ENCODE data around the gene SRRT. TPM values are rescaled to one million over a fixed set of nuclear protein-coding genes. Genes with fewer than 3 reads are reported as not detected.
A peak's percentile ranks its signal among the peaks of the same experiment; 100 is the strongest.

SRRT gene
- total RNA-seq, 6 experiments from 2014 or later: 22.4 to 65.7 (median 49.1) TPM

- Histone ChIP-seq H3K36me3 (no peaks in the 10 kb centered on the region), H3K27me3 (no peaks in the 10 kb centered on the region), H3K4me1 (peaks cover 0 to 28% (median 3%) of the 10 kb centered on the region in 4 donors), H3K4me3 (peak overlapping the region; percentile 32 to 48 (median 43)), H3K27ac (peak overlapping the region in 2 of 3 donors; percentile 40 to 60), H3K9me3 (no peaks in the 10 kb centered on the region)
- ATAC-seq (peak; percentile 32 to 56 (median 43)), DNase-seq (peak; percentile 62 to 80 (median 64))
- intact Hi-C loops (cut with DNase I): loop anchor here in 1 of 2 donors (5.0 kb wide), 1 partner anchor 180 kb away; no protein-coding TSS in a partner anchor
- TF ChIP-seq POLR2A (IDR thresholded peaks at IDR 0.05) (no peak), CTCF (IDR thresholded peaks at IDR 0.05) (peak; percentile 74 to 89 (median 79))
- WGBS (ENCODE audit: insufficient coverage, low coverage, low lambda C conversion rate, missing lambda C conversion rate): 2% methylated on average over 5 of the region's 95 CpGs
Measured at GRCh38 chr7:100896732-100897608, 22.1 kb downstream of the SRRT start.

GRCh38 chr7:100897772-100898454 lies 23.0 kb downstream of the SRRT start:
- DNase-seq (no peak), ATAC-seq (peak in 1 of 4 donors; percentile 4)
- intact Hi-C loops (cut with DNase I): loop anchor here in 1 of 2 donors (5.0 kb wide), 1 partner anchor 179 kb away; no protein-coding TSS in a partner anchor

GRCh38 chr7:100899432-100899831 lies 24.5 kb downstream of the SRRT start:
- H3K4me1 ChIP-seq: peaks cover 0 to 31% (median 3%) of the 10 kb centered on the region in 4 donors
- WGBS (ENCODE audit: insufficient coverage, low coverage, low lambda C conversion rate, missing lambda C conversion rate): 72% methylated on average over 5 of the region's 5 CpGs
- H3K9me3 ChIP-seq: no peaks in the 10 kb centered on the region
- intact Hi-C loops (cut with DNase I): loop anchor here in 1 of 2 donors (5.0 kb wide), 1 partner anchor 178 kb away; no protein-coding TSS in a partner anchor
- TF ChIP-seq CTCF (IDR thresholded peaks at IDR 0.05) (no peak), POLR2A (IDR thresholded peaks at IDR 0.05) (no peak)
- H3K27me3 ChIP-seq: no peaks in the 10 kb centered on the region
- no peak overlapping the region for H3K4me3 ChIP-seq
- no peak overlapping the region for H3K27ac ChIP-seq
- DNase-seq: no peak
- ATAC-seq: no peak
- no peaks in the 10 kb centered on the region for H3K36me3 ChIP-seq

More at GRCh38 chr7:100897772-100898454, 23.0 kb downstream of the SRRT start:
- H3K27ac ChIP-seq: no peak overlapping the region
- H3K27me3 ChIP-seq: no peaks in the 10 kb centered on the region
- no peaks in the 10 kb centered on the region for H3K36me3 ChIP-seq
- TF ChIP-seq CTCF (IDR thresholded peaks at IDR 0.05) (no peak), POLR2A (IDR thresholded peaks at IDR 0.05) (no peak)
- no peak overlapping the region for H3K4me3 ChIP-seq
- peaks cover 0 to 31% (median 3%) of the 10 kb centered on the region in 4 donors for H3K4me1 ChIP-seq
- H3K9me3 ChIP-seq: no peaks in the 10 kb centered on the region
- WGBS (ENCODE audit: insufficient coverage, low coverage, low lambda C conversion rate, missing lambda C conversion rate): 61% methylated on average over 13 of the region's 13 CpGs

- no peaks in the 10 kb centered on the region for H3K9me3 ChIP-seq
- no peak overlapping the region for H3K4me3 ChIP-seq
- peak overlapping the region in 2 of 3 donors; percentile 71 to 80 for H3K27ac ChIP-seq
- ATAC-seq (peak; percentile 55 to 87 (median 82)), DNase-seq (peak; percentile 65 to 95 (median 90))
- WGBS (ENCODE audit: insufficient coverage, low coverage, low lambda C conversion rate, missing lambda C conversion rate): 60% methylated on average over 1 of the region's 2 CpGs
- H3K27me3 ChIP-seq: no peaks in the 10 kb centered on the region
- intact Hi-C loops (cut with DNase I): no loop called here
- peaks cover 0 to 23% (median 3%) of the 10 kb centered on the region in 4 donors for H3K4me1 ChIP-seq
- TF ChIP-seq CTCF (IDR thresholded peaks at IDR 0.05): no peak
- H3K36me3 ChIP-seq: no peaks in the 10 kb centered on the region
Measured at GRCh38 chr7:100900978-100901377, 26.1 kb downstream of the SRRT start.
